Uterus (tissue), 4 donors: ENCODE results near the gene TMC6. TPM values are rescaled to one million over a fixed set of nuclear protein-coding genes. Genes with fewer than 3 reads are reported as not detected.
"Not testable (repeated sequence)": the region's sequence is repeated elsewhere in the genome, so short reads cannot be mapped to it uniquely, and the experiment has no call there.

ENCODE experiments used
- DNase-seq, 2 donors: peaks; one replicate each; pipeline ENCODE4 v3.0.0-alpha.2; 2019 to 2020
- H3K27ac ChIP-seq, 2 donors: fragments of 200-600 bp; sonication (generic); 1 replicate in 1 of 2; 2 replicates in 1 of 2; pipeline ENCODE4 v1.5.1; 2016 to 2018
- H3K27me3 ChIP-seq, 2 donors: fragments of 200-600 bp; sonication (generic); one replicate each; pipeline ENCODE4 v1.5.1; 2018 to 2019; ENCODE audit warnings: control low read depth in 1 of 2
- H3K36me3 ChIP-seq, 2 donors: fragments of 200-600 bp; sonication (generic); one replicate each; pipeline ENCODE4 v1.5.1; 2019; ENCODE audit warnings: control low read depth in 1 of 2
- H3K4me1 ChIP-seq, 2 donors: fragments of 200-600 bp; sonication (generic); one replicate each; pipeline ENCODE4 v1.5.1; 2018 to 2019; ENCODE audit warnings: control low read depth in 1 of 2
- H3K4me3 ChIP-seq, 2 donors: fragments of 200-600 bp; sonication (generic); 1 replicate in 1 of 2; 2 replicates in 1 of 2; pipeline ENCODE4 v1.5.1; 2018 to 2019; ENCODE audit warnings: mild to moderate bottlenecking in 1 of 2
- H3K9me3 ChIP-seq, 2 donors: fragments of 200-600 bp; sonication (generic); one replicate each; pipeline ENCODE4 v1.5.1; 2019; ENCODE audit warnings: control low read depth in 1 of 2
- POLR2A ChIP-seq, 2 donors: fragments of 450-650 bp; IDR thresholded peaks; one replicate each; pipeline ENCODE4 v1.6.1; 2016; ENCODE audit warnings: antibody characterized with exemption in 2 of 2, mild to moderate bottlenecking in 1 of 2, moderate library complexity in 1 of 2
- intact Hi-C: fragments of 100-400 bp; cut with DNase I; formaldehyde crosslinking; loops from one replicate; pipeline ENCODE4 v1.15.1; 2023; ENCODE audit warnings: low total_unique reads
- total RNA-seq, 4 donors: library from RNA; depleted of rRNA in 3 of 4; stranded (reverse); fragments of >200 nt in 3 of 4; gene quantifications; one replicate each; pipeline versions ENCODE4 v1.1.0 to v1.2.4, GENCODE V29; 2014 to 2023
- TF ChIP-seq, protein P1 (sequence below), 4 experiments: fragments of 200-600 bp in 2 of 4; fragments of 450-650 bp in 2 of 4; sonication (generic) in 2 of 4; IDR thresholded peaks; one replicate each; pipeline ENCODE4 v1.5.1; 2016 to 2019; ENCODE audit warnings: antibody characterized with exemption in 4 of 4, mild to moderate bottlenecking in 2 of 4, moderate library complexity in 1 of 4
- donor health status: DM: yes; HTN: yes; CAD: no.

Gene TMC6
- total RNA-seq, 4 donors from 2014 or later, result 8.2 to 56.1 (median 16.1) TPM

- Histone ChIP-seq H3K36me3 (no peaks in the 10 kb centered on the region), H3K4me3 (no peak overlapping the region), H3K27me3 (no peaks in the 10 kb centered on the region), H3K4me1 (no peaks in the 10 kb centered on the region), H3K27ac (no peak overlapping the region), H3K9me3 (no peaks in the 10 kb centered on the region)
- no peak for TF ChIP-seq POLR2A (IDR thresholded peaks at IDR 0.05)
- TF ChIP-seq, protein P1, sequence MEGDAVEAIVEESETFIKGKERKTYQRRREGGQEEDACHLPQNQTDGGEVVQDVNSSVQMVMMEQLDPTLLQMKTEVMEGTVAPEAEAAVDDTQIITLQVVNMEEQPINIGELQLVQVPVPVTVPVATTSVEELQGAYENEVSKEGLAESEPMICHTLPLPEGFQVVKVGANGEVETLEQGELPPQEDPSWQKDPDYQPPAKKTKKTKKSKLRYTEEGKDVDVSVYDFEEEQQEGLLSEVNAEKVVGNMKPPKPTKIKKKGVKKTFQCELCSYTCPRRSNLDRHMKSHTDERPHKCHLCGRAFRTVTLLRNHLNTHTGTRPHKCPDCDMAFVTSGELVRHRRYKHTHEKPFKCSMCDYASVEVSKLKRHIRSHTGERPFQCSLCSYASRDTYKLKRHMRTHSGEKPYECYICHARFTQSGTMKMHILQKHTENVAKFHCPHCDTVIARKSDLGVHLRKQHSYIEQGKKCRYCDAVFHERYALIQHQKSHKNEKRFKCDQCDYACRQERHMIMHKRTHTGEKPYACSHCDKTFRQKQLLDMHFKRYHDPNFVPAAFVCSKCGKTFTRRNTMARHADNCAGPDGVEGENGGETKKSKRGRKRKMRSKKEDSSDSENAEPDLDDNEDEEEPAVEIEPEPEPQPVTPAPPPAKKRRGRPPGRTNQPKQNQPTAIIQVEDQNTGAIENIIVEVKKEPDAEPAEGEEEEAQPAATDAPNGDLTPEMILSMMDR (IDR thresholded peaks at IDR 0.05), result no peak
- DNase-seq, result no peak
- intact Hi-C loops, result no loop called here
Observed at GRCh38 chr17:78086740-78087139, 41.8 kb downstream of the TMC6 start.

GRCh38 chr17:78082988-78083387, 45.6 kb downstream of the TMC6 start:
- no peak for DNase-seq
- Histone ChIP-seq H3K4me1 (no peaks in the 10 kb centered on the region), H3K27ac (no peak overlapping the region), H3K4me3 (no peak overlapping the region), H3K36me3 (no peaks in the 10 kb centered on the region), H3K9me3 (no peaks in the 10 kb centered on the region), H3K27me3 (no peaks in the 10 kb centered on the region)
- TF ChIP-seq, protein P1 (IDR thresholded peaks at IDR 0.05), result no peak
- no peak for TF ChIP-seq POLR2A (IDR thresholded peaks at IDR 0.05)
- intact Hi-C loops, result no loop called here

GRCh38 chr17:78082355-78082872, 46.1 kb downstream of the TMC6 start:
- intact Hi-C loops, result not testable (repeated sequence)

GRCh38 chr17:78081551-78081950, 47.0 kb downstream of the TMC6 start:
- no peaks in the 10 kb centered on the region for H3K27me3 ChIP-seq
- intact Hi-C loops, result no loop called here
- no peaks in the 10 kb centered on the region for H3K36me3 ChIP-seq
- H3K27ac ChIP-seq, result no peak overlapping the region
- H3K4me1 ChIP-seq, result no peaks in the 10 kb centered on the region
- no peak for DNase-seq
- no peak overlapping the region for H3K4me3 ChIP-seq
- no peaks in the 10 kb centered on the region for H3K9me3 ChIP-seq
- TF ChIP-seq, protein P1 (IDR thresholded peaks at IDR 0.05), result no peak
- no peak for TF ChIP-seq POLR2A (IDR thresholded peaks at IDR 0.05)

More at GRCh38 chr17:78082355-78082872, 46.1 kb downstream of the TMC6 start:
- H3K27me3 ChIP-seq, H3K4me1 ChIP-seq, DNase-seq, H3K9me3 ChIP-seq, H3K36me3 ChIP-seq, H3K4me3 ChIP-seq, H3K27ac ChIP-seq: not testable (repeated sequence)

DNA sequence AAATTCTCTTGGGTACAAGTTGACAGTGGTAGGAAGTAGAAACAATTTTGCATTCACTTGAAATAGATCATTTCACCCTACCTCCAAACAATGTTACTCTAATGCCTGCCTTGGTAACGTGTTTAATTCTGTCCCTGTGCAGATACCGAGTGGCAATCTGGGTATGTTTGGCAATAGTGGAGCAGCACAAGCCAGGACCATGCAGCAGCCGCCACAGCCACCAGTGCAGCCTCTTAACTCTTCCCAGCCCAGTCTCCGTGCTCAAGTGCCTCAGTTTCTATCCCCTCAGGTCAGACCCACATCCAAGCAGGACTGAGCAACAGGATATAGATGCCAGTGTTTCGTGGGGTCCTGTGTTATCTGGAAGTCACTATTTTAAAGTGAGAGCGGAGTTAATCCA, 49.3 kb downstream of the TMC6 start:
- no peaks in the 10 kb centered on the region for H3K4me1 ChIP-seq
- H3K27ac ChIP-seq, result no peak overlapping the region
- no peaks in the 10 kb centered on the region for H3K9me3 ChIP-seq
- no peak for TF ChIP-seq POLR2A (IDR thresholded peaks at IDR 0.05)
- TF ChIP-seq, protein P1 (IDR thresholded peaks at IDR 0.05), result no peak
- intact Hi-C loops, result no loop called here
- no peaks in the 10 kb centered on the region for H3K36me3 ChIP-seq
- H3K4me3 ChIP-seq, result no peak overlapping the region
- no peak for DNase-seq
- no peaks in the 10 kb centered on the region for H3K27me3 ChIP-seq

GRCh38 chr17:78075545-78075944, 53.0 kb downstream of the TMC6 start:
- H3K27ac ChIP-seq, result no peak overlapping the region
- H3K27me3 ChIP-seq, result no peaks in the 10 kb centered on the region
- TF ChIP-seq, protein P1 (IDR thresholded peaks at IDR 0.05), result no peak
- no peak for TF ChIP-seq POLR2A (IDR thresholded peaks at IDR 0.05)
- DNase-seq, result no peak
- no peaks in the 10 kb centered on the region for H3K4me1 ChIP-seq
- no peak overlapping the region for H3K4me3 ChIP-seq
- H3K36me3 ChIP-seq, result no peaks in the 10 kb centered on the region
- no peaks in the 10 kb centered on the region for H3K9me3 ChIP-seq
- intact Hi-C loops, result no loop called here
